OCI-M2 (cell line): ENCODE measurements around the gene WDR48.

Experiments used
- DNase-seq: peaks from one replicate; lab custom pipeline; 2025; ENCODE audit not compliant: unreplicated experiment; lab: John Stamatoyannopoulos, UW

Gene WDR48

DNA sequence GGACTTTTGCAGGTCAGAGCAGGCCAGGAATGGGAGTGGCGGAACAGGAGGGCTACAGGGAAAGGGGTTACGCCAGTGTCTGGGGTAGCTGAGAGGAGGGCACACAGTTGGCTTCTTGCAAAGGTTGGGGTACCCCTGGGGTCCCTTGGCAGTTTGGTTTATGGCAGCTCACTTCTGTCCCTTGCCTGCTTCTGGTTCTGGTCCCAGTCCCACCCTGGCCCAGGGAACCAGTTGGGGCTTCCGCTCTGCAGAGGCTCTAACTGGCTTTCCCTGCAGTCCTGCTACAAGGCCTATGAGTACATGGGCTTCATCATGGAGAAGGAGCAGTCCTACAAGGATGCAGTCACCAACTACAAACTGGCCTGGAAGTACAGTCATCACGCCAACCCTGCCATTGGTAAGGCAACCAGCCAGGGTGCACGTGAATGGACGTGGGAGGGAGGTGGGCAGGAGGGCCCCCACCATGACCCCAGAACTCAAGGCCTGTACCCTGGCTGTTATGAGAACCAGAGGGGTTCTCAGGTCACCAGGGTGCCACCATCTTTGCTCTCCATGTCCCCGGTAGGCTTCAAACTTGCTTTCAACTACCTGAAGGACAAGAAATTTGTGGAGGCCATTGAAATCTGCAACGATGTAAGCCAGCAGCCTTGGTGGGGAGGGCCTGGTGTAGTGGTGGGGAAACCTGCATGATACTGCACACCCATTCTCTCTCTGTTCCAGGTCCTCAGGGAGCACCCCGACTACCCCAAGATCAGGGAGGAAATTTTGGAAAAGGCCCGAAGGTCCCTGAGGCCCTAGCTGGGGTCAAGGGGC lies 86.4 kb downstream of the WDR48 start:
- DNase-seq: no peak

DNA sequence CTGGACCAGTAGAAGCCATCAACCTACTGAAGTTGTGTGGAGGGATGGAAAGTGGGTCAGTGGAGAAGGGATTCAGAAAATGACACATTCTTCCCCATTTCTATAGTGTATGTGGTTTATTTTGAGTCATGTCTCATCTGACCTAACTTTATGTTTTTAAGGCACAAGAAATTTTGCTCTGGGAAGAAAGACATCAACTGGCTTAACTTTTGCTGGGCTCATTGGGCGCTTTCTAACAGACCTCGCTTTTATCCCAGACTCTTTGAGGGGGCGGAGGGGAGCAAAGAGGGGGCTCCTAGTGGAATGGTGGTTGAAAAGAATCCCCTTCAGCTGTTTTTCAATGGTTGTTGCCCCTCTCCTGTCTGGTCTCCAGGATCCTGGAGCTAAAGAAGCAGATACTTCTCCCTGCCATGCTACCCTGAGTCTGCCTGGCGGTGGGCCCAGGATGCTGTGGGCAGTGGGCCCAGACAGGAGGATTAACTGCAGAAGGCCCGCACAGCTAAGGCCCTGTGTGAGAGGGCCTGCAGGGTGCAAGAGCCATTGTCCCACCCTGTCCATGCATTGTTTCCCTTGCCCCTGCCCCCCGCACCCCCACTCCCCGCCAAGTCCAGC lies 87.1 kb downstream of the WDR48 start:
- no peak for DNase-seq

DNA sequence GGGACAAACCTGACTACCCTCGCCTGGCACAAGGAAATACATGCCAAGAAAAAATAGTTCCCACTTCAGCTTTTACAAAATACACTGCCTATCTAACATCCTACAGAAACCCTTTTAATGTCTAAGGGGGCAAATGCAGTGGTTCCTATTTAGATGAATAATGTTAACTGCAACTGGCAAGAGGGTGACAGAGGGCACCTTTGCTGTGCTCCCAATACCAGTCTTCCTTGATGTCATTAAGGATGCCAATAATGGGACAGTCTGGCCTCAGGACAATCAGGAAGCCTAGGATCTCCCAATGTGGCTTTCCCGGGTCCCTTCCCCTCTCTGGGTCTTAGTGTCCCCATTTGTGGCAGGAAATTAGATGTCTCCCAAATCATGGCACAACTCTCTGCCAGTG lies 87.6 kb downstream of the WDR48 start:
- DNase-seq: no peak

DNA sequence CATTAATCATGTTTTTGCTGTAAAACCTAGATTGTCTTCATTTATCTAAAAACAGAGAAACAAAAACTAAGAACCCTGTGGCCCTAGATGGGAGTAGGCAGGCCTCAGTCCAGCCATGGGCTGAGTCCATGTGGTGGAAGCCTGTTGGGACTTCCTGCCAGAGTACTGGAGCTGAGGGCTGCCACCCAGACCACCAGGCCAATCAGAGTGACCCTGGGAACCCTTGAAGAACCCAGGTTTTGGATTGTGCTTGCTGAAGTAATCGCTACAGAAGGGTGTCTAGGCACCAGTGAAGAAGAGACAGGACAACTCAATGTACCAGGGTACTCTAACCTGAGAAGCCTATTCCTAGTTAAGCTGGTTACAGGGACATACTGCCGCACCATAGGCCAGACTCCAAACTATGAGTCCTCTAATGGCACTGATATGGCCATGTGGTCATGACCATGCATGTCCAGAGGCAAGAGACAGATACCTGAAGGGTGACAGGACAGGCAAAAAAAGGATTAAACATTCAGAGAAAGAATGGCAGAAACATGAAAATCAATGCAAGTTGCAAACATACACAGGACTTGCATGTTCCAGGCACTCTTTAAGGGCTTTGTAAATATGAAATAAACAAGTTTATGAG lies 88.6 kb downstream of the WDR48 start:
- no peak for DNase-seq

DNA sequence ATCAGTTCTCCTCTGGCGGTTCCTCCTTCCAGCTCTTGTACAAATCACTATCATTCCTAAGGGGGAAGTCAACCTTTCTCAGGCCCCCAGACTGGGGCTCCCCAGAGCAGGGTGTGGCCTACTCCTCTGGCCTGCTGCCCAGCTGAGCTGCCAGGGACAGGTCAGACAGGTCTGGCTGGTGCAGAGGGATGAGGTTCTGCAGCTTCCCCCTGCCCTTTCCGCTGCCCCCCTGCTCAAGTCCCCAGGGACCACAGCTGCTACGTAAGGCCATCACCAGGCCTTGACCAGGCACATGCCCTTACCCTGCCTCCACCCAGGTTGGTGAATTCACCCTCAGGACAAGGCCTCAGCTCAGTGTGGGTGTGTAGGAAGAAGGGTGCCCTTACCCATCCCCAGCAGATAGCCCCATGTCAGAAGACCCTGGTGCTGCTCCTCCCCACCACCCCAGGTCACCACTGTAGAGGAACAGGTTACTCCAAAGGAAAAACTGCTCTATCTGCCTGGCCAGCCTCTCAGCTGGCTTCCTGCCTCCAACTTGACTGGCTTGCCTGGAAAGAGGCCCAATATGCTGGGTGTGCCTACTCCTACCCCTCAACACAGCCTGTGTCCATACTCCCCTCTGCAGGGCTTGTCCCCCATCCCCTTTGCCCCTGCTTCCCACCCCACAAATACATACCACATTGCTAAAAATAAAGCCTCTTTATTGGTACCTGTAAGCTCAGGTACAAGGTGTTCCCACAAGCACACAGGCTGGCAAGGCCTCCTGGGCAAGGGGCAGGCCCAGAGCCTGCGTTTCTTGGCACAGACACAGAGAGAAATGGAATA lies 89.6 kb downstream of the WDR48 start:
- DNase-seq: no peak

DNA sequence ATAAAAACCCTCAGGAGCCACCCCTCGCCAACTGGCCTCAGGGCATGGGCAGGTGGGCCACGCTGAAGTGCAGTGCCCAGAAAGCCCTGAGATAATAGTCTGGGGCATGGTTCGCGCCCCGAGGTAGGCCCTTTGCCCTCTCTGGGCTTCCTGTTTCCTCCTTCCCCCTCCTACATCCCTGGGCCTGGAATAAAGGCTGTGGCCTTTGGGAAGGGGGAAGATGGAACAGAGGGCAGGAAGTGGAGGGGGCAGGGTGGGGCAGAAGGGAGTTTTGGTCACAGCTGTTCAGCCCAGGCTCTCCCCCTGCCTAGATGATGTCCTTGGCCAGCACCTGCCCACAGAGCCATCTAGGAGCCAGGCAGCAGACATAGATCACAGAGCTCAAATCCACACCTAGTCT lies 90.3 kb downstream of the WDR48 start:
- no peak for DNase-seq

DNA sequence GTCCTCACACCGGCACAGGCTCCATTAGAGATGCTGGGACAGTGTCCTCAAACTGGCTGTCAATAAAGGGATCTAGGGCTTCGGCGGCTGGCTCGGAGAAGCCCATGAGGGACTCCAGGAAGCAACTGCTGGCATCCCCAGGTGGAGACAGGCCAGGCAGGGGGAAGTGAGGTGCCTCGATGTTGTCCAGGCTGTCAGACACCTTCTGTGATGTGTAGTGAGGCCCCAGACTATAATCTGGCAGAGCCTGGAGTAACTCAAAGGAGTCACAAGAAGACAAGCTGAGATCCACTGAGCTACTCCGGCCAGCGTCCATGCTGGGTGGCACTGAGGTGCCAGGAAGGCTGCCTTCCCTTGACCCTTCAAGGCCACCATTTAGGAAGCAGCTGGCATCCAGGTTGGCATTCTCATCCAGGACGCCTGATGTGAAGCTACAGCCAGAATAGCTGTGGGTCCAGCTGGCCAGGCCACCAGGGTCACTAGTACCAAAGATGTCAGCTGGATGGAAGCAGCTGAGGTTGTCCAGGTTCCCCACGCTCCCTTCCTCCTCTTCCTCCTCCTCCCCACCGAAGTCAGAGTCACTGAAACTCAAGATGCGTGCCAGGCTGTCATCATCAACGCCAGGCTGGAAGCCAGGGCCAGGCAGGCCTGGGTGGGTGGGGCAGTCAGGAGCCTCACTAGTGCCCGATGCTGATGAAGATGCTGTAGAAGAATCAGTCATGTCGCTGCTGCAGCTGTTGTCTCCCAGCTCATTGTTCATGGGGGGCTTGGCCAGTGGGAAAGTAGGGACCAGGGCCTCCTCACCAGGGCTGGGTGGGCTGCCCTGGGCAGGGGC lies 91.5 kb downstream of the WDR48 start:
- no peak for DNase-seq

DNA sequence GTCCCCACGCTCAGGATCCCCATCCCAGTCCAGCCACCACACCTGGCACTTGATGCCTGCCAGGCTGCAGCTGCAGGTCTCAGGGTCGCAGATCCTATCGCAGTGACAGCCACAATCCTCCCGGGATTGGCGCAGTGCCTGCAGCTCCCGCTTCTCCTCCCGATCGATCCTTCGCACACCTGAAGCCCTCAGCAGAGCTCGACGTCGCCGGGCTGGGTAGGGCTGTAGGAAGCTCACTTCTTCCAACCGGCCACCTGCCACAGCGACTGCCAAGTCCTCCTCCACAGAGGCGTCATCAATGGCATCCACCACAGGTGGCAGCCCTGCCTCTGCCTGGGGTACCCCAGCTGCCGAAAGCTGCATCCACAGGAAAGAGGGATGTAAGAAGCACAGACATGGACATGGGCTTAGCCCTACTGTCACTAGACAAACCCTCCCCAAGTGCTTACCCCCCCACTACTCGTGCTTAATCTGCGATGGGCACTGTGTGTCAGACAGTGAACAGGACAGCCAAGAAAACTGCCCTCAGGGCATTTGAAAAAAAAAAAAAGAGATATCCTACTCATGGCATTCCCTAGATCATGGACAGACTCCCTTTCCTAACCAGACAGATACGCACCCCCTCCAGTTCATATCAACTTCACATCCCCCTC lies 92.4 kb downstream of the WDR48 start:
- DNase-seq: no peak

DNA sequence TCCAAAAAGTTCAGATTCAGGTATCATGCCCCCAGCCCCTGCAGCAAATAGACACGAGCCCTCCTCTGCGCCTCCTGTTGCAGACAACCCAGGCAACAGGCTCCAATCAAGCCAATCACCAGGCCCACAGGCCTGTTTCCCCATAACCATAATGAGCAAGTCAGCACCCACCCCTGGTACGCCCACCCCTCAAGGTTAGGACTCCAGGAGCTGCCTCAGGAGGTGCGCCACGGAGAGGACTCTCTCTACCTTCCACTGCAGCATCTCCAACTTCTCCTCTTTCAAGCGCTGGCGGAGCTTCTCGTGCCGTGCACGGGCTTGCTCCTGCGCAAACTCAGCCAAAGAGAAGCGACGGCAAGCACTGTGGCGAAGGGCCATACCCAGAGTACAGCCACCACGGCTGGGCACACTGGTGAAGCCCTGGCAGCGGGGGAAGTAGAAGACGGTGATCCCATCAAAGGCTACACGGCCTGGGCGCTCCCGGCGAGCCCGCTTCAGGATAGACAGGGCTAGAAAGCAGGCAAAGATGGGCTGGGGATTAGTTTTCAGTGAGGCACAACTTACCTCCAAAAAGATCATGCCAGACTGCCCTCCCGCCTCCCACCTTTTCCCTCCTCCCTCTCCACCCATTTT lies 93.0 kb downstream of the WDR48 start:
- DNase-seq: no peak

DNA sequence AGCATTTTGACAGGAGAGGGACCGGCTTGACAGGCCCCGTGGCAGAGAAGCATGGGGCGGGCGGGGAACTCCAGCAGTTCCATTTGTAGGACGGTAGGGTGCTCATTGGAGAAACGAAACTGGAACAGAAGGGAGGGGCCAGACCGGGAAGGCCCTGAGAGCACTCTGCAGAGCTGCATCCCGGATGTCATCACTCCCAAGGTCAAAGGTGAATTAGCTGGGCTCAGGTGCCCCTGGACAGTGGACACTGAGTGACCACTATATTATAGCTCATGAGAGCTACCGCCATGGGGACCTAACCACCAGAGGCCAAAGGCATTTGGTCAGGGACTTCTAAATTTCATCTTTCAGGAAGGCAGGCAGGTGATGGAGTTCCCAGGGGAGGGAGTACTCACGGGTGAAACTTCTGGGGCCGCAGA lies 94.3 kb downstream of the WDR48 start:
- no peak for DNase-seq
